Activated CD8-positive, alpha-beta T cell treated with anti-CD3 and anti-CD28 coated beads, Interleukin-2, amount 10 ng/mL, durations not matched to agents 7 days and 5 days (primary cell): Measurements from ENCODE around the gene RAPGEF1. TPM values are rescaled to one million over a fixed set of nuclear protein-coding genes. Genes with fewer than 3 reads are reported as not detected.

Experiments used
- ATAC-seq: fragments of 150-1000 bp; cut with Tn5 transposase; one replicate; pipeline ENCODE4 v1.10.0; 2021; ENCODE audit warnings: moderate library complexity
- CTCF ChIA-PET: fragments of 350-600 bp; sonication (Branson Sonifier 250); formaldehyde crosslinking; loops from one replicate; lab custom pipeline; 2021; ENCODE audit warnings: antibody characterized with exemption; lab: Charles Lee
- POLR2A ChIA-PET: fragments of 350-600 bp; sonication (Branson Sonifier 250); formaldehyde crosslinking; loops from one replicate; lab custom pipeline; 2021; ENCODE audit warnings: antibody characterized with exemption; lab: Charles Lee
- DNase-seq: peaks from one replicate; pipeline ENCODE4 v3.0.0-alpha.2; 2020
- H3K27ac Mint-ChIP-seq: one replicate; pipeline ENCODE4 v1.8.0; 2021; ENCODE audit warnings: mild to moderate bottlenecking, mixed read lengths
- H3K27me3 Mint-ChIP-seq: one replicate; pipeline ENCODE4 v1.8.0; 2021; ENCODE audit warnings: low read depth, mixed read lengths
- H3K36me3 Mint-ChIP-seq: one replicate; pipeline ENCODE4 v1.8.0; 2021; ENCODE audit warnings: low read depth, mixed read lengths
- H3K4me1 Mint-ChIP-seq: one replicate; pipeline ENCODE4 v1.8.0; 2021; ENCODE audit warnings: low read depth, mixed read lengths
- H3K4me3 Mint-ChIP-seq: one replicate; pipeline ENCODE4 v1.8.0; 2021; ENCODE audit warnings: mild to moderate bottlenecking, mixed read lengths
- H3K9me3 Mint-ChIP-seq: one replicate; pipeline ENCODE4 v1.8.0; 2022; ENCODE audit warnings: mixed read lengths; ENCODE audit not compliant: insufficient read depth
- total RNA-seq, 2 experiments: library from RNA; stranded (reverse); gene quantifications; one replicate each; pipeline ENCODE4 v1.2.3, GENCODE V29; 2021

The RAPGEF1 gene
- total RNA-seq, 2 experiments from 2014 or later = 128 TPM

DNA sequence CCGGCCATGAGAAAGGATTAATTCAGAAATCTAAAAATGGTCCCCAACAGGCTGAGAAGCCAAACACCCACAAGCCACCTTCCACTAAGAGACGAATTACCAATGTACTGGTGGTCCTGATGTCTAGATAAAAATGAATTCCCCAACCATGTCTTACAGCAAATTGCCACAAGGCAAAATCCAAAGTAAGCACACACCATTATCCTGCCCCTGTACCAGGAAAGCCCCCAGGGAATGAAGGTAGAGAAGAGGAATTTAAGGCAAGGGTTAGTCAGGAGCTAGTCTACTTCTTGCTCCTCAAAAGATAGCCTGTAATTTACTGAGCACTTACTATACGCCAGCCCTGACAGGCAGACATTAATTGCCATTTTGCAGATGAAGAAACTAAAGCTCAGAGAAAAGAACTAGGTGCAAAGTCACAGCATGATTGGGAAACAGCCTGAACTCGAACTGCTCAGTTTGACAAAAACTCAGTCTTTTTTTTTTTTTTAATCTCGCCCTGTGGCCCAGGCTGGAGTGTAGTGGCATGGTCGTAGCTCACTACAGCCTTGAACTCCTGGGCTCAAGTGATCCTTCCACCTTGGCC, 64.3 kb downstream of the RAPGEF1 start:
- POLR2A ChIA-PET = interaction anchor here (0.7 to 4.6 kb wide), 5 partner anchors 34 to 86 kb away, joined by 3 to 37 read pairs (median 3); no protein-coding TSS in a partner anchor
- CTCF ChIA-PET = interaction anchor here (0.7 to 11.4 kb wide), 7 partner anchors 41 to 84 kb away, joined by 3 to 100 read pairs (median 4); partner anchors contain the start of gene RAPGEF1
- DNase-seq = no peak
- Mint-ChIP-seq H3K27ac (peak overlapping the region; percentile 91), H3K4me1 (peaks cover 89% of the 10 kb centered on the region), H3K9me3 (no peaks in the 10 kb centered on the region), H3K27me3 (no peaks in the 10 kb centered on the region), H3K36me3 (peaks cover 28% of the 10 kb centered on the region), H3K4me3 (peak overlapping the region; percentile 49)
- no peak for ATAC-seq

- Mint-ChIP-seq H3K9me3 (no peaks in the 10 kb centered on the region), H3K27ac (peak overlapping the region; percentile 33), H3K4me1 (peaks cover 89% of the 10 kb centered on the region), H3K27me3 (no peaks in the 10 kb centered on the region), H3K4me3 (peak overlapping the region; percentile 20), H3K36me3 (peaks cover 21% of the 10 kb centered on the region)
- ChIA-PET CTCF (interaction anchor here (0.7 to 11.4 kb wide), 2 partner anchors 35 to 67 kb away, joined by 3 to 100 read pairs; partner anchors contain the start of gene RAPGEF1), POLR2A (interaction anchor here (0.7 to 1.3 kb wide), 5 partner anchors 35 to 301 kb away, joined by 3 to 5 read pairs (median 3); no protein-coding TSS in a partner anchor)
- ATAC-seq (no peak), DNase-seq (no peak)
Observed at GRCh38 chr9:131674425-131675421, 65.2 kb downstream of the RAPGEF1 start.

GRCh38 chr9:131673531-131673930, 66.3 kb downstream of the RAPGEF1 start:
- Mint-ChIP-seq H3K27ac (peak overlapping the region; percentile 32), H3K4me1 (peaks cover 89% of the 10 kb centered on the region), H3K36me3 (peaks cover 19% of the 10 kb centered on the region), H3K4me3 (no peak overlapping the region), H3K27me3 (no peaks in the 10 kb centered on the region), H3K9me3 (no peaks in the 10 kb centered on the region)
- ATAC-seq (no peak), DNase-seq (no peak)
- CTCF ChIA-PET = interaction anchor here (11.4 kb wide), 1 partner anchor 68 kb away, joined by 100 read pairs; the partner anchor contains the start of gene RAPGEF1
- POLR2A ChIA-PET = interaction anchor here (0.7 kb wide), 1 partner anchor 300 kb away, joined by 4 read pairs; no protein-coding TSS in a partner anchor

DNA sequence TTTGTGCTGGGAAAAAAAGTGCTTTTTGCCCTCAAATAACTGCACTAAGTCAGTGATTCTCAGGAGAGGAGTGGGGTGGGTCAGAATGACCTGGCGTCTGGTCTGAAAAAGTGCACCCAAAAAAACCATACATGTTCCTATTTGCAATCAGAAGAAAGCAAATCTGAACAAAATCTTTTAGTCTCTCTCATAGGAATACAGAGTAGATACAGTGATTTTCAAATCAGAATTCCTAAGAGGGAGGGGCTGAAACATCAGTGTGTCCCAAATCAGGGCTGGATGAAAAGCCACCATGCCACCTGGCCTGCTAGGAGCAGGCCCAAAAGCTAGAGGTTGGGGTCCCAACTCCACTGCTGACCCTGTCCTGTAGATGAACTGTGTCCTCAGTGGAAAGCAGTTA, 66.8 kb downstream of the RAPGEF1 start:
- Mint-ChIP-seq H3K27me3 (no peaks in the 10 kb centered on the region), H3K9me3 (no peaks in the 10 kb centered on the region), H3K4me3 (no peak overlapping the region), H3K27ac (peak overlapping the region; percentile 10), H3K4me1 (peaks cover 88% of the 10 kb centered on the region), H3K36me3 (peaks cover 18% of the 10 kb centered on the region)
- no peak for DNase-seq
- no peak for ATAC-seq
- POLR2A ChIA-PET = no interaction called here
- CTCF ChIA-PET = interaction anchor here (1.1 to 11.4 kb wide), 2 partner anchors 60 to 69 kb away, joined by 3 to 100 read pairs; partner anchors contain the start of gene RAPGEF1

DNA sequence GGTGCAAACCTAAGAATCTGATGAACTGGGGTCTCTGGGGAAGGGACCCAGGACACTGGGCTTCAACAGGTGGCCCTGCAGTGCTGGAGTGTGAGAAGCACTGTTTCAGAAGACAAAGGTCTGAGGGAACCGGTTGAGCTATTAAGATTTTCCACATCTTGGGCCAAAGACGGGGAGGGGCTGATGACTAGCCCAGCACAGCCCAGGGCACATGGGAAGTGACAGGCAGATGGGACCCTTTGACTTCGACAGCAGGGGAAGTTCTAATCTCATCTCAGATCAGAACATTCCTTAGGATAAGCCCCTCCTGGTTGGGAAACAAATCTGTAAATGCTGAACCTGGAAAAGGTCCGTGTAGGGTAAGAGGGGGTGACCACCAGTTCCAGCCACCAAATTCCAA, 67.4 kb downstream of the RAPGEF1 start:
- no peaks in the 10 kb centered on the region for H3K9me3 Mint-ChIP-seq
- no peak overlapping the region for H3K4me3 Mint-ChIP-seq
- H3K36me3 Mint-ChIP-seq = peaks cover 18% of the 10 kb centered on the region
- H3K27me3 Mint-ChIP-seq = no peaks in the 10 kb centered on the region
- POLR2A ChIA-PET = interaction anchor here (0.6 kb wide), 1 partner anchor 11 kb away, joined by 4 read pairs; no protein-coding TSS in a partner anchor
- DNase-seq = no peak
- peak overlapping the region; percentile 10 for H3K27ac Mint-ChIP-seq
- peaks cover 88% of the 10 kb centered on the region for H3K4me1 Mint-ChIP-seq
- ATAC-seq = no peak
- CTCF ChIA-PET = interaction anchor here (0.9 to 11.4 kb wide), 3 partner anchors 18 to 69 kb away, joined by 3 to 100 read pairs (median 3); partner anchors contain the start of gene RAPGEF1

DNA sequence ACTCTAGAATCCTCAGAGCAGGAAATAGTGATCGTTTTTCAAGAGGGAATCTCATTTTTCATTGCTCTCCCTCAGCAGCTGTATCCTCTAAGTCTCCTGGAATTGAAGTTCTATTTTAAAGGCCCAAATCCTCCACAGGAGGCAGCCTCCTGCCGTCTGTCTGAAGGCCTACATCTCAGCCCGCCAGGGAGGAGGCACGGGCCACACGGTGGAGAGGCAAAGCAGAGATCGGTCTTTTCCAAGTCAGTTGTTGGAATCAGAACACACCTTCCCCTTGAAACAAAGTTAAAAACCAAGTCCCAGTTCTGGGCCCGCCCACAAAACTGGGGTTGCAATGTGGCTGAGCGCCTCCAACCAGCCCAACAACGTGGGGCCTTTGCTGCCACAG, 68.7 kb downstream of the RAPGEF1 start:
- ChIA-PET CTCF (interaction anchor here (1.5 to 11.4 kb wide), 2 partner anchors 7 to 71 kb away, joined by 5 to 100 read pairs; partner anchors contain the start of gene RAPGEF1), POLR2A (no interaction called here)
- ATAC-seq = no peak
- H3K4me1 Mint-ChIP-seq = peaks cover 84% of the 10 kb centered on the region
- H3K36me3 Mint-ChIP-seq = peaks cover 18% of the 10 kb centered on the region
- no peak overlapping the region for H3K4me3 Mint-ChIP-seq
- no peak for DNase-seq
- no peaks in the 10 kb centered on the region for H3K9me3 Mint-ChIP-seq
- H3K27me3 Mint-ChIP-seq = no peaks in the 10 kb centered on the region
- H3K27ac Mint-ChIP-seq = peak overlapping the region; percentile 97

- POLR2A ChIA-PET = interaction anchor here (0.6 to 3.7 kb wide), 2 partner anchors 8 to 73 kb away, joined by 3 to 37 read pairs; no protein-coding TSS in a partner anchor
- no peak for DNase-seq
- Mint-ChIP-seq H3K4me3 (no peak overlapping the region), H3K4me1 (peaks cover 81% of the 10 kb centered on the region), H3K27ac (peak overlapping the region; percentile 97), H3K9me3 (no peaks in the 10 kb centered on the region), H3K27me3 (no peaks in the 10 kb centered on the region), H3K36me3 (peaks cover 18% of the 10 kb centered on the region)
- ATAC-seq = no peak
- CTCF ChIA-PET = interaction anchor here (1.1 to 11.4 kb wide), 5 partner anchors 8 to 71 kb away, joined by 3 to 100 read pairs (median 5); partner anchors contain the start of gene RAPGEF1
Observed at GRCh38 chr9:131670247-131671132, 69.4 kb downstream of the RAPGEF1 start.

- DNase-seq = no peak
Observed at GRCh38 chr9:131669269-131670157, 70.4 kb downstream of the RAPGEF1 start.

GRCh38 chr9:131668439-131669268, 71.2 kb downstream of the RAPGEF1 start:
- CTCF ChIA-PET = interaction anchor here (0.6 to 5.5 kb wide), 17 partner anchors 9 to 83 kb away, joined by 3 to 37 read pairs (median 4); partner anchors contain the start of gene RAPGEF1
- H3K27me3 Mint-ChIP-seq = no peaks in the 10 kb centered on the region
- POLR2A ChIA-PET = interaction anchor here (0.6 to 3.7 kb wide), 14 partner anchors 10 to 544 kb away, joined by 3 to 37 read pairs (median 4); partner anchors contain the start of gene MED27
- peak overlapping the region; percentile 97 for H3K27ac Mint-ChIP-seq
- ATAC-seq = peak; percentile 79
- H3K9me3 Mint-ChIP-seq = no peaks in the 10 kb centered on the region
- H3K4me1 Mint-ChIP-seq = peaks cover 75% of the 10 kb centered on the region
- DNase-seq = peak; percentile 70
- H3K4me3 Mint-ChIP-seq = peak overlapping the region; percentile 67
- peaks cover 25% of the 10 kb centered on the region for H3K36me3 Mint-ChIP-seq

More at GRCh38 chr9:131669269-131670157, 70.4 kb downstream of the RAPGEF1 start:
- CTCF ChIA-PET = interaction anchor here (0.6 to 5.5 kb wide), 13 partner anchors 9 to 74 kb away, joined by 3 to 37 read pairs (median 4); partner anchors contain the start of gene RAPGEF1
- H3K4me3 Mint-ChIP-seq = peak overlapping the region; percentile 67
- no peak for ATAC-seq
- H3K4me1 Mint-ChIP-seq = peaks cover 76% of the 10 kb centered on the region
- peak overlapping the region; percentile 97 for H3K27ac Mint-ChIP-seq
- POLR2A ChIA-PET = interaction anchor here (0.6 to 3.7 kb wide), 8 partner anchors 9 to 138 kb away, joined by 3 to 37 read pairs (median 7); no protein-coding TSS in a partner anchor
- H3K36me3 Mint-ChIP-seq = peaks cover 22% of the 10 kb centered on the region
- H3K9me3 Mint-ChIP-seq = no peaks in the 10 kb centered on the region
- no peaks in the 10 kb centered on the region for H3K27me3 Mint-ChIP-seq
